Right renal cortex interstitium (tissue), 3 donors: ENCODE results near the gene SGPP2. TPM values are rescaled to one million over a fixed set of nuclear protein-coding genes. Genes with fewer than 3 reads are reported as not detected.
"Not testable (repeated sequence)": the region's sequence is repeated elsewhere in the genome, so short reads cannot be mapped to it uniquely, and the experiment has no call there.

Experiments
- DNase-seq, 3 donors: peaks; one replicate each; pipeline ENCODE4 v3.0.0-alpha.2; 2013; ENCODE audit warnings: low read depth in 3 of 3, low spot score in 2 of 3
- polyA plus RNA-seq, 3 donors: library from polyadenylated mRNA; unstranded; fragments of 120-200 nt; gene quantifications; one replicate each; pipeline ENCODE4 v1.2.1, GENCODE V29; 2013; ENCODE audit not compliant: insufficient read length in 3 of 3

The SGPP2 gene, protein sequence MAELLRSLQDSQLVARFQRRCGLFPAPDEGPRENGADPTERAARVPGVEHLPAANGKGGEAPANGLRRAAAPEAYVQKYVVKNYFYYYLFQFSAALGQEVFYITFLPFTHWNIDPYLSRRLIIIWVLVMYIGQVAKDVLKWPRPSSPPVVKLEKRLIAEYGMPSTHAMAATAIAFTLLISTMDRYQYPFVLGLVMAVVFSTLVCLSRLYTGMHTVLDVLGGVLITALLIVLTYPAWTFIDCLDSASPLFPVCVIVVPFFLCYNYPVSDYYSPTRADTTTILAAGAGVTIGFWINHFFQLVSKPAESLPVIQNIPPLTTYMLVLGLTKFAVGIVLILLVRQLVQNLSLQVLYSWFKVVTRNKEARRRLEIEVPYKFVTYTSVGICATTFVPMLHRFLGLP
- 10 to 100 TPM; 16.0 to 19.5 (median 18.5) TPM for polyA plus RNA-seq

DNA sequence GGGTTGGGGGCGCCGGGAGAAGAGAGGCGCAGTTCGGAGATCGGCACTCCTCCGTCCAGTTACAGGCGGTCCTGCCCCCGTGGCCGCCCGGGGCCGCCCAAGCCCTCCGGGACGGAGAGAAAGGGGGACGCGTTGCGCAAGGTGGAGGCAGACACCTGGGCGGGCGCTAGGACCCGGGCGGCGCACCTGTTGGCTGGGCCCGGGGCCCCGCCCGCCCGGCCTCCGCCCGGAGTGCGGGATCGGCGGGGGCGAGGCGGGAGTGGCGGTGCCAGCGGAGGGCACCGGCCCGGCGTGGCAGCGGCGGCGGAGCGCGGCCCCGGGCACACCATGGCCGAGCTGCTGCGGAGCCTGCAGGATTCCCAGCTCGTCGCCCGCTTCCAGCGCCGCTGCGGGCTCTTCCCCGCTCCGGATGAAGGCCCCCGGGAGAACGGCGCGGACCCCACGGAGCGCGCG, at the start of gene SGPP2:
TSS of gene SGPP2 (plus strand) at position 268 of the 453 bp plus-strand sequence. CDS start at position 328, 60 bp downstream.
- no peak for DNase-seq

- DNase-seq = no peak
These were observed 48.5 kb upstream of the SGPP2 start for GRCh38 chr2:222375798-222376197.

- no peak for DNase-seq
These were observed 43.9 kb upstream of the SGPP2 start for GRCh38 chr2:222380456-222380855.

- DNase-seq = no peak
These were observed 42.8 kb upstream of the SGPP2 start for GRCh38 chr2:222381566-222381965.

GRCh38 chr2:222383255-222383654, 41.1 kb upstream of the SGPP2 start:
- no peak for DNase-seq

GRCh38 chr2:222391743-222392285, 32.5 kb upstream of the SGPP2 start:
- DNase-seq = no peak

GRCh38 chr2:222393733-222394267, 30.5 kb upstream of the SGPP2 start:
- DNase-seq = no peak

DNA sequence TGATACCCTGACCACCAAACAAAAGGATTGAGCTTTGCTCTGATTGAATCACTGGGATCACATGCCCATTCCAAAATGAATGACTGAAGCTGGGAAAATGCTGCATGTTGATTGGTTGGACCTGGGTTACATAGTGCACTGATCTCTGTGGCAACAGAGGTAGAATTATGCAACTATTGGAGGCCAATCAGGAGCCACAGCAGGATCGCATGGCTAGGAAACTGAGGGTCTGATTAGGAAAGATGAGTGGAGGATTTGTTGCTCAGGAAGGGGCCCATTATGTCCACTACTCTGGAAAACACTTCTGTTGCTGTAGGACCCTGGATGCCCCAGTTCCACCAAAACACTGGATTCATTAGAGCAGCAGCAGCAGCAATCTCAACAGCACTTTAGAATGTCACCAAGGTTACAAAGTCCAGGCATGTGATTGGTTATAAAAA, 25.9 kb upstream of the SGPP2 start:
- DNase-seq = no peak

- DNase-seq = no peak
These were observed 25.1 kb upstream of the SGPP2 start for GRCh38 chr2:222399038-222399783.

GRCh38 chr2:222404151-222404905, 20.0 kb upstream of the SGPP2 start:
- no peak for DNase-seq

DNA sequence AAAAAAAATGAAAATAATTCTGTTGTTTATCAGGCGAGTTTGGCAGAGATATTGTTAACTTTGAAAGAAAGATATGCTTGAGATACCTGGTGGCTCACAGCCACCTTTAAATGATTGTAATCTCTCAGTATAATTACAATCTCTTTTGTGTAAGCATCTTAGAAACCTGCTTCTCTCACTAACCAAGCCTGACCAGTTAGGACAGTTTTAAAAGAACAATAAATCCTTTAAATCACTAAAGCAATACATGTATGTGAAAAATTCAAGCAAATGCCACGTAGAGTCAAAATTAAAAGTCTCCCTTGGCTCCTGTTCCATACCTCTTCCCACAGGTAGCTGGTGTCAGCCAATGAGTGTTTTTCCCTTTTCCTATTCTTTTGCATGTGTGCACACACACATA, 15.7 kb upstream of the SGPP2 start:
- DNase-seq = no peak

DNA sequence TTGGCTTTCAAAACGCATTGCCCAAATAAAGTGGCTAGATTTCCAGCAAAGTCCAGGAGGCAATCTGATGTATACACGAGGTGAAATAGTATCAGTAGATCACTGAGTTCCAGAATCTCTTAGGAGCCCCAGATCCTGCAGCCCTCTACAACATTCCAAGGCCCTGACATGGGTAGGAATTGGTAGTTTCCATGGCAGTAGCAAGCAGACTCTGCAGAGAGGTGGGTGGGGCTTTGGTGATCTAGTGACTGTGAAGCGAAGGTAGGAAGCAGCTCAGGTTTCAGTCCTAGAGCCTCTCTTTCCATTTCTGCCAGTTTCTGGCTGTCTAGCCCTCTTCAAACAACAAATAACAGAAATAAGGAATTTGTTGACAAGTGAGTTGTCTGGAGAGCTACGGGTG, 13.8 kb upstream of the SGPP2 start:
- peak in 1 of 3 donors; percentile 37 for DNase-seq

DNA sequence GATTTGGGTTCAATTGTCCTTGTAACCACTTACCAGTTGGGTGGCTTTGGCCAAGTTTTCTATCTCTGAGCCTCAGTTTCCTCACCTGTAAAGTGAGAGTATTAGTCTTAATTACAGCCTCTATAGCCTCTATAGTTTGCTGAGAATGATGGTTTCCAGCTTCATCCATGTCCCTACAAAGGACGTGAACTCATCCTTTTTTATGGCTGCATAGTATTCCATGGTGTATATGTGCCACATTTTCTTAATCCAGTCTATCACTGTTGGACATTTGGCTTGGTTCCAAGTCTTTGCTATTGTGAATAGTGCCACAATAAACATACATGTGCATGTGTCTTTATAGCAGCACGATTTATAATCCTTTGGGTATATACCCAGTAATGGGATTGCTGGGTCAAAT, 12.0 kb upstream of the SGPP2 start:
- not testable (repeated sequence) for DNase-seq

DNA sequence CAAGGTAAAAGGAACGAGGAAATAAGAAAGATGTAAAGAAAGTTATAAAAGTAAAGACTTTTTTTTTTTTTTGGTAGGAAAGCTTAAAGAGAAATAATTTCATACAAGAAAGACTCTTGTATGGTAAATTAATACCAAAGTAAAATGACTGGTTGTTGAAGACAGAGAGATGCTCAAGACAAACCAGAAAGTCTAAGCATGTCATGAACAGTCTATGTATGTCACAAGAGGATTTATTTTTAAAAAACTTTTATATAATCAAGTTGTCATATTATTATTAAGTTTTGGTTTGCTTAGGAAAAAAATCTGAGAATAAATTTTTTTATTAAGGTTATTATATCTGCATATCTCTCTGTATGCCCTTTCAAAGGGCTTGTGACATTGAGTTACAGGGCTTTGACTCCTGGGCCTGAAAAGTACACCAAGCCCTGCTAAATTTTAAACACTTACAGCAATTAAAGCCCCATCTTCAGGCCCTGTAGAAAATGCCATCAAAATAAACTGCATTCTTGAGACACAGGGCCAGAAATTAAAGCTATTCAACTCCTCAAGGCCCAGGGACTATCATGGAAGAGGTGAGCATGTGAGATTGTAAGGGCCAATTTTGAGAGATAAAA, 10.9 kb upstream of the SGPP2 start:
- DNase-seq = no peak

DNA sequence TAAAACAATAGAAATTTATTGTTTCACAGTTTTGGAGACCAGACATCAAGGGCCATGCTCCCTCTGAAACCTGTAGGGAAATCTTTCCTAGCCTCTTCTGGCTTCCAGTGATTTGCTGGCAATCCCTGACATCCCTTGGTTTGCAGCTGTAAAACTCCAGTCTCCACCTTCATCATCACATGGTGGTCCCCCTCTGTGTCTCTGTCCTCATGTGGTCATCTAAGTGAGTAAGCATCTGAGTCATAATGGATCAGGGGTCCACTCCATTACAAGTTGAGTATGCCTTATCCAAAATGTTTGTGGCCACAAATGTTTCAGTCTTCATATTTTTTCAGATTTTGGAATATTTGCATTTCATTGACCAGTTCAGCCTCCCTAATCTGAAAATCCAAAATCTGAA, 5.6 kb upstream of the SGPP2 start:
- no peak for DNase-seq

- DNase-seq = no peak
These were observed 3.8 kb upstream of the SGPP2 start for GRCh38 chr2:222420508-222420907.

- DNase-seq = no peak
These were observed 2.7 kb upstream of the SGPP2 start for GRCh38 chr2:222421626-222422025.

- no peak for DNase-seq
These were observed 1.2 kb upstream of the SGPP2 start for GRCh38 chr2:222423186-222423585.

- no peak for DNase-seq
These were observed 589 bp upstream of the SGPP2 start for GRCh38 chr2:222423632-222424275.
